Gastrocnemius medialis (tissue), 4 donors: ENCODE data around the gene METTL4.

Experiments
- POLR2A ChIP-seq, 2 donors: fragments of 450-650 bp; IDR thresholded peaks; one replicate each; pipeline ENCODE4 v1.6.1; 2017; ENCODE audit warnings: antibody characterized with exemption in 2 of 2, mild to moderate bottlenecking in 2 of 2, moderate library complexity in 2 of 2
- TF ChIP-seq, protein P1 (sequence below), 5 experiments: fragments of 450-650 bp in 3 of 5; fragments of 200-600 bp in 2 of 5; sonication (generic) in 2 of 5; IDR thresholded peaks in 4 of 5; conservative IDR thresholded peaks in 1 of 5; 1 replicate in 4 of 5; 2 replicates in 1 of 5; pipeline ENCODE4 v1.5.1; 2016 to 2019; ENCODE audit warnings: antibody characterized with exemption in 5 of 5, mild to moderate bottlenecking in 3 of 5, moderate library complexity in 3 of 5

DNA sequence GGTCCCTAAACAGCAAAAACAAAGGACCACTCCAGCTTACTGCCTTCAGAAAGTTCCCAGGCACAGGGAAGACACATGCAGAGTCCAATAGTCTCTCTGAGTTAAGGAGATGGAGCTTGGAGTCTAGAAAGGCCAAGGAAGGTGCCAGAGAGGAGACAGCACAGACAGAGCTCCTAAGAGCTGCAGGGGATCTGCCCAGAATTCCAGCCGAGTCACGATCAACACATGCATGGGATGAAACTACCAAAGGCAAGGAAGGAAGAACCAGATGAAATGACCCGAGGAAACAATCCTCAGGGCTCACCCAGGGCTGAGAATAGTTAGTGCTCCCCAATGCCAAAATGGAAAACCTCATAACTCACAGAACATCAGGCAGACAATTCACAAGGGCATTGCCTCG, 15.4 kb downstream of the METTL4 start:
- TF ChIP-seq, protein P1, sequence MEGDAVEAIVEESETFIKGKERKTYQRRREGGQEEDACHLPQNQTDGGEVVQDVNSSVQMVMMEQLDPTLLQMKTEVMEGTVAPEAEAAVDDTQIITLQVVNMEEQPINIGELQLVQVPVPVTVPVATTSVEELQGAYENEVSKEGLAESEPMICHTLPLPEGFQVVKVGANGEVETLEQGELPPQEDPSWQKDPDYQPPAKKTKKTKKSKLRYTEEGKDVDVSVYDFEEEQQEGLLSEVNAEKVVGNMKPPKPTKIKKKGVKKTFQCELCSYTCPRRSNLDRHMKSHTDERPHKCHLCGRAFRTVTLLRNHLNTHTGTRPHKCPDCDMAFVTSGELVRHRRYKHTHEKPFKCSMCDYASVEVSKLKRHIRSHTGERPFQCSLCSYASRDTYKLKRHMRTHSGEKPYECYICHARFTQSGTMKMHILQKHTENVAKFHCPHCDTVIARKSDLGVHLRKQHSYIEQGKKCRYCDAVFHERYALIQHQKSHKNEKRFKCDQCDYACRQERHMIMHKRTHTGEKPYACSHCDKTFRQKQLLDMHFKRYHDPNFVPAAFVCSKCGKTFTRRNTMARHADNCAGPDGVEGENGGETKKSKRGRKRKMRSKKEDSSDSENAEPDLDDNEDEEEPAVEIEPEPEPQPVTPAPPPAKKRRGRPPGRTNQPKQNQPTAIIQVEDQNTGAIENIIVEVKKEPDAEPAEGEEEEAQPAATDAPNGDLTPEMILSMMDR (IDR thresholded peaks at IDR 0.05 in 4 of 5, conservative IDR thresholded peaks at IDR 0.05 in 1 of 5), result no peak
- no peak for TF ChIP-seq POLR2A (IDR thresholded peaks at IDR 0.05)
